ENCODE results near the gene GALNT7.

GALNT7 gene

DNA sequence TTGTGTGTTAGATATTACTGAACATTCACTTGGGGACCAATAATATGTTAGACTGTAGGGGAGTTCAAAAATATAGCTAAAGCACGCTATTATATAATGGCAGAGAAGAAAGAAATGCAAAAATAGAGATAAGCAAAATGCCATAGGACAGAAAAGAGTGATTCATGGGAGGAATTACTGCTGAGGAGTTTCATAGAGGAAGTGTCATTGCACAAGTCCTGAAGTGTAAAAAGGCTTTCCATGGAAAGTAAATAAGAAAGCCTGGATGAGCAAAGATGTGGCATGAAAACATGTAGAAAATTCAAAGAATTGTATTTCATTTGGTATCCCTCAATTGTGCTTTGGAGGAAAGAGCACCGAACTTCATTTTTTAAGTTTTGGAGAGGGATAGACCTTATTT lies 151.1 kb downstream of the GALNT7 start:
- H3K4me3 ChIP-seq (IDR thresholded peaks at IDR 0.05; ENCODE audit: insufficient read depth, low read depth, low read length) = no peak overlapping the region
- no peaks in the 10 kb centered on the region for H3K36me3 ChIP-seq (ENCODE audit: insufficient read depth)
- peaks cover 13% of the 10 kb centered on the region for H3K4me1 ChIP-seq (ENCODE audit: low read depth, poor library complexity, severe bottlenecking)
- H2AFZ ChIP-seq (ENCODE audit: low read depth) = no peak overlapping the region
- H3K27me3 ChIP-seq (ENCODE audit: insufficient read depth, low read depth) = no peaks in the 10 kb centered on the region
- H3K79me2 ChIP-seq (ENCODE audit: insufficient read depth, low read depth) = no peaks in the 10 kb centered on the region
- H4K20me1 ChIP-seq (ENCODE audit: insufficient read depth) = no peaks in the 10 kb centered on the region
- TF ChIP-seq, protein P1, sequence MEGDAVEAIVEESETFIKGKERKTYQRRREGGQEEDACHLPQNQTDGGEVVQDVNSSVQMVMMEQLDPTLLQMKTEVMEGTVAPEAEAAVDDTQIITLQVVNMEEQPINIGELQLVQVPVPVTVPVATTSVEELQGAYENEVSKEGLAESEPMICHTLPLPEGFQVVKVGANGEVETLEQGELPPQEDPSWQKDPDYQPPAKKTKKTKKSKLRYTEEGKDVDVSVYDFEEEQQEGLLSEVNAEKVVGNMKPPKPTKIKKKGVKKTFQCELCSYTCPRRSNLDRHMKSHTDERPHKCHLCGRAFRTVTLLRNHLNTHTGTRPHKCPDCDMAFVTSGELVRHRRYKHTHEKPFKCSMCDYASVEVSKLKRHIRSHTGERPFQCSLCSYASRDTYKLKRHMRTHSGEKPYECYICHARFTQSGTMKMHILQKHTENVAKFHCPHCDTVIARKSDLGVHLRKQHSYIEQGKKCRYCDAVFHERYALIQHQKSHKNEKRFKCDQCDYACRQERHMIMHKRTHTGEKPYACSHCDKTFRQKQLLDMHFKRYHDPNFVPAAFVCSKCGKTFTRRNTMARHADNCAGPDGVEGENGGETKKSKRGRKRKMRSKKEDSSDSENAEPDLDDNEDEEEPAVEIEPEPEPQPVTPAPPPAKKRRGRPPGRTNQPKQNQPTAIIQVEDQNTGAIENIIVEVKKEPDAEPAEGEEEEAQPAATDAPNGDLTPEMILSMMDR (conservative IDR thresholded peaks at IDR 0.05; ENCODE audit: low read depth, low read length) = no peak
- H3K27ac ChIP-seq = no peak overlapping the region
- H3K4me2 ChIP-seq = no peak overlapping the region
- no peak overlapping the region for H3K9ac ChIP-seq

DNA sequence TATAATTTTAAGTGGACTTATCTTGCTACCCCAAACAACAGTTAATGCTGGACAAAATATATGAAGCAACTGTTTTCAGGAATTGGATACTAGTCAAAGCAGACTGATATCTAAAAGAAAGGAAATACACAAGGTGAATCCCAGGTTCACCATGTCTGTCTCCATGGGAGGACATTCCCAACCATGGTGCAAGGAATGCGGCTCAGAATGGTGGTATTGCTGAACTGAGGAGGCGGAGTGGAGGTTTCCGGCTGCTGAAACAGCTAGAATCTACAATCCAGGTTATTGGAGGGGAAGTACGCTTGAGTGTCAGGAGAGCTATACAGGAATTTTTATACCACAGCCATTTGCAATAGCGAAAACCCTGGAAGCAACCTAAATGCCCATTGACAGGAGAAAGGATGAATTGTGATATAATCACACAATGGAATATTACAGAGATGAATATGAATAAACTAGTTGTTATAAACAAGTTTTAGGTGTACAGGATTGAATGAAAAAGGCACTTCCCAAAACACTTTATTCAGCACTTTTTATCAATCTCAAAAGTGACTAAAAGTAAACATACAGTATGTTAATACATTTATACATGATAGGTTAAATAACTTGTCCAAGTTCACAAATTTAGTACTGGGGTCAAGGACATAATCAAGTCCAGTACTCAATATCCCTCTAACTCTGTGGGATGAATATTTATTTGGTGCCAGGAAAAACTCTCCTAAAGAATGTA lies 156.6 kb downstream of the GALNT7 start:
- Histone ChIP-seq H3K4me1 (ENCODE audit: low read depth, poor library complexity, severe bottlenecking) (peaks cover under 1% of the 10 kb centered on the region), H3K9ac (no peak overlapping the region), H3K4me3 (IDR thresholded peaks at IDR 0.05; ENCODE audit: insufficient read depth, low read depth, low read length) (no peak overlapping the region), H4K20me1 (ENCODE audit: insufficient read depth) (no peaks in the 10 kb centered on the region), H3K4me2 (no peak overlapping the region), H2AFZ (ENCODE audit: low read depth) (no peak overlapping the region), H3K36me3 (ENCODE audit: insufficient read depth) (no peaks in the 10 kb centered on the region), H3K27me3 (ENCODE audit: insufficient read depth, low read depth) (no peaks in the 10 kb centered on the region), H3K79me2 (ENCODE audit: insufficient read depth, low read depth) (peaks cover 7% of the 10 kb centered on the region; the same call in 1 of the 2 replicates), H3K27ac (no peak overlapping the region)
- TF ChIP-seq, protein P1 (conservative IDR thresholded peaks at IDR 0.05; ENCODE audit: low read depth, low read length) = no peak

GRCh38 chr4:173328236-173328901 lies 159.8 kb downstream of the GALNT7 start:
- Histone ChIP-seq H2AFZ (ENCODE audit: low read depth) (no peak overlapping the region), H3K9ac (no peak overlapping the region), H3K4me1 (ENCODE audit: low read depth, poor library complexity, severe bottlenecking) (peaks cover 21% of the 10 kb centered on the region), H3K79me2 (ENCODE audit: insufficient read depth, low read depth) (peaks cover 34% of the 10 kb centered on the region), H4K20me1 (ENCODE audit: insufficient read depth) (peaks cover 13% of the 10 kb centered on the region; the same call in 1 of the 2 replicates), H3K4me2 (no peak overlapping the region), H3K36me3 (ENCODE audit: insufficient read depth) (peaks cover 18% of the 10 kb centered on the region), H3K4me3 (IDR thresholded peaks at IDR 0.05; ENCODE audit: insufficient read depth, low read depth, low read length) (no peak overlapping the region), H3K27ac (no peak overlapping the region), H3K27me3 (ENCODE audit: insufficient read depth, low read depth) (no peaks in the 10 kb centered on the region)
- TF ChIP-seq, protein P1 (conservative IDR thresholded peaks at IDR 0.05; ENCODE audit: low read depth, low read length) = no peak

DNA sequence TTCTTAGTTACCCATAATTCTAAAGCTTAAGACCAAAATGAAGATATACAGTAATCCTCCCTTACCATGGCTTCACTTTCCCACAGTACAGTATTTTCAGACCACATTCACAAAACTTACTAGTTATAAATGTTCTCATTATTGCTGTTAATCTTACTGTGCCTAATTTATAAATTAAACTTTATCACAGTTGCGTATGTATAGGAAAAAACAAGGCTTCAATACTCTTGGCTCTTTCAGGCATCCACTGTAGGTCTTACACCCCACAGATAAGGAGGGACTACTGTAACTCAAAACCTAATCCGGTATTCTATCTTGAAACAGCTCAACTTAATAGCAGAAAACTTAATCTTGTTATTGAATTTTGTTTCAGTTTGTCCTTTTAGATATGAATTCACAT lies 162.0 kb downstream of the GALNT7 start:
- peaks cover 44% of the 10 kb centered on the region for H3K79me2 ChIP-seq (ENCODE audit: insufficient read depth, low read depth)
- H3K9ac ChIP-seq = no peak overlapping the region
- H3K4me1 ChIP-seq (ENCODE audit: low read depth, poor library complexity, severe bottlenecking) = peaks cover 22% of the 10 kb centered on the region
- TF ChIP-seq, protein P1 (conservative IDR thresholded peaks at IDR 0.05; ENCODE audit: low read depth, low read length) = no peak
- H3K27me3 ChIP-seq (ENCODE audit: insufficient read depth, low read depth) = no peaks in the 10 kb centered on the region
- H3K4me2 ChIP-seq = peak overlapping the region; percentile 5; the same call in 1 of the 2 replicates
- peaks cover 18% of the 10 kb centered on the region for H3K36me3 ChIP-seq (ENCODE audit: insufficient read depth)
- H4K20me1 ChIP-seq (ENCODE audit: insufficient read depth) = peaks cover 13% of the 10 kb centered on the region; the same call in 1 of the 2 replicates
- H3K27ac ChIP-seq = peak overlapping the region; percentile 1; the same call in 1 of the 2 replicates
- H3K4me3 ChIP-seq (IDR thresholded peaks at IDR 0.05; ENCODE audit: insufficient read depth, low read depth, low read length) = no peak overlapping the region
- no peak overlapping the region for H2AFZ ChIP-seq (ENCODE audit: low read depth)

Data from KMS-11 (cell line).